Type B pancreatic cell (in vitro differentiated cells): ENCODE results near the gene NRN1L. TPM values are rescaled to one million over a fixed set of nuclear protein-coding genes. Genes with fewer than 3 reads are reported as not detected.

Experiments
- DNase-seq: peaks from one replicate; pipeline ENCODE4 v3.0.0; 2021; ENCODE audit warnings: mixed read lengths; ENCODE audit not compliant: unreplicated experiment; ENCODE audit errors: extremely low spot score
- H3K27ac Mint-ChIP-seq: 2 replicates; pipeline ENCODE4 v1.8.0; 2021; ENCODE audit warnings: mild to moderate bottlenecking, mixed read lengths
- H3K27me3 Mint-ChIP-seq: 2 replicates; pipeline ENCODE4 v1.8.0; 2021; ENCODE audit warnings: mixed read lengths
- H3K36me3 Mint-ChIP-seq: 2 replicates; pipeline ENCODE4 v1.8.0; 2021; ENCODE audit warnings: mixed read lengths
- H3K4me1 Mint-ChIP-seq: one replicate; pipeline ENCODE4 v1.8.0; 2021; ENCODE audit warnings: mixed read lengths; ENCODE audit not compliant: unreplicated experiment
- H3K4me3 Mint-ChIP-seq: 2 replicates; pipeline ENCODE4 v1.8.0; 2021; ENCODE audit warnings: mild to moderate bottlenecking, mixed read lengths
- H3K9me3 Mint-ChIP-seq: 2 replicates; pipeline ENCODE4 v1.8.0; 2021; ENCODE audit warnings: mixed read lengths
- CTCF ChIP-seq: fragments of 200-600 bp; sonication (generic); conservative IDR thresholded peaks from 2 replicates; pipeline ENCODE4 v1.5.0; 2021; ENCODE audit warnings: antibody characterized with exemption, mild to moderate bottlenecking
- total RNA-seq: library from RNA; stranded (reverse); gene quantifications from 2 replicates; pipeline ENCODE4 v1.2.1, GENCODE V29; 2021; ENCODE audit warnings: low replicate concordance

Gene NRN1L
- total RNA-seq, 1 donor from 2014 or later, result 0.80 TPM

DNA sequence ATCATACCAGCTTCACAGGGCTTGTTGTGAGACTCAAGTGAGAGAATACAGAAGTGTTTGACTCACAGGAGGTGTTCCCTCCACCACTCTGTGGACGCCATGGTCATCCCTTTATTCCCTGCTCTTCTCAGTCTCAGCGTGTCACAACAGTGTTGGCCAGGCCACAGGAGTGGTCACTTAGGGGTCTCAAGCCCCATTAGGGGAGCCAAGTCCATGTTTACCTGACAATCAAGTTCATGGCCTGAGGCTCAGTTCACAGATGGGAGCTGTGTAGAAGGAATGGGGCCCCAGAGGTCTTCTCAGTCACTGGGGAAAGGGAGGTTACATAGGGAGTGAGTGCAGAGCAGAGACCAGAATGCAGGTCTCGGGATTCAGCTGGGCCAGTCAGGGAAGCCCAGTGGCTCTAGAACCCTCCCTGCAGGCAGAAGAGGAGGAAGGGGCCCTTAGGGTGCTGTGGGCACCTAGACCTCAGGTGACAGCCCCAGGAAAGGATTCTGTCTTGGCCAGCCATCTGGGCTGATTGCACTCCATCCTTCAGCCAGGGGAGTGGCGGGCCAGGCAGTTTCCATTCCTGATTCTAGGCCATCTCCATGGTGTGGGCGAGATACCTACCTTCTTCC is 27.6 kb upstream of the NRN1L start:
- Mint-ChIP-seq H3K4me1 (peaks cover 32% of the 10 kb centered on the region), H3K27me3 (no peaks in the 10 kb centered on the region), H3K9me3 (no peaks in the 10 kb centered on the region), H3K36me3 (peaks cover 12% of the 10 kb centered on the region), H3K27ac (peak overlapping the region; percentile 89), H3K4me3 (peak overlapping the region; percentile 35)
- no peak for TF ChIP-seq CTCF
- DNase-seq, result no peak

DNA sequence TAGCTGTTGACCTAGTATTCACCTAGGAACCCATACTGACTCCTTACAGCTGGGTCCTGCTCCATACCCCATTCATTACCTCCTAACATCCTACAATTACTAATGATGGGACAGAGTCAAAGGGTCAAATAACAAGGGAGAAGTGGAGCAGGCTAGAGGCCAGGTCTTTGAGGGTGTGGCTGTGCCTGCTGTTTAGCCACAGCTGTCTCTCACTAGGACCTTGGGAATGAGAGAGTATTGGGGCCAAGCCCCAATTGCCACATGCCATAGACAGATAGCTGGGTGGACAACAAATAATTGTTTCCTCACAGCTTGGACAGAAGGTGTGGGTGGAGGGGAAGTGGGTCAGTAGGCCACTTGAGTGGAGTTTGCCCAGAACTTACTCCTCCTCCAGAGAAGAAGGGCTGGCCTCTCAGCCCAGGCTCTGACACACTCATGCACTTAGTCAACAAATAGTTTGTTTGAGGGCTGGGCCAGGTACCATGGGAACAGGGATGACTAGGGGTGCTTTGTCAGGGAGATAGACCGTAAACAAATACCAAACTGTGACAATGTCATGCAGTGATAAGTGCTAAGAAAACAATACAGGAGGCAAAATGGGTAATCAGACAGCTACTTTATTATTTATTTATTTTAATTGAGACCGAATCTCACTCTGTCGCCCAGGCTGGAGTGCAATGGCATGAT is 27.0 kb upstream of the NRN1L start:
- Mint-ChIP-seq H3K27me3 (no peaks in the 10 kb centered on the region), H3K36me3 (peaks cover 12% of the 10 kb centered on the region), H3K27ac (peak overlapping the region; percentile 89), H3K4me1 (peaks cover 32% of the 10 kb centered on the region), H3K4me3 (peak overlapping the region; percentile 35), H3K9me3 (no peaks in the 10 kb centered on the region)
- no peak for TF ChIP-seq CTCF
- no peak for DNase-seq

DNA sequence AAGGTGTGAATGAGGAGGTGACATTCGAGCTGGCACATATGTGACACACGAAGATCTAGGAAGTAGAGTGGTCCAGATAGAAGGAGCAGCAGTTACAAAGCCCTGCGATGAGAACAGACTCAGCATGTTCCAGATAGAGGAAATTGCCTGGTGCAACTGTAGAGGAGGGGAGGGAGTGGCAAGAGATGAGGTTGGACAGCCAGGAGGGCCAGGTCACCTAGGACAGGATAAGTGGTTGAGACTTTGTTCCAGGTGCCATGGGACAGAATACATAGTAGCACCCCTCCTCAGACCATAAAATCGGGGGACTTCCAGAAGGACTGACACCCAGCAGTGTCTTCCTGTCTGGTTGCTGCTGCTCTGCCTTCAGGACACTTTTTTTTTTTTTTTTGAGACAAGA is 26.2 kb upstream of the NRN1L start:
- Mint-ChIP-seq H3K9me3 (no peaks in the 10 kb centered on the region), H3K27ac (peak overlapping the region; percentile 89), H3K4me3 (no peak overlapping the region), H3K4me1 (peaks cover 36% of the 10 kb centered on the region), H3K36me3 (peaks cover 12% of the 10 kb centered on the region), H3K27me3 (no peaks in the 10 kb centered on the region)
- TF ChIP-seq CTCF, result no peak
- DNase-seq, result no peak

- Mint-ChIP-seq H3K36me3 (peaks cover 18% of the 10 kb centered on the region), H3K27me3 (no peaks in the 10 kb centered on the region), H3K4me1 (peaks cover 30% of the 10 kb centered on the region), H3K4me3 (no peak overlapping the region), H3K27ac (peak overlapping the region; percentile 79), H3K9me3 (no peaks in the 10 kb centered on the region)
- no peak for DNase-seq
- no peak for TF ChIP-seq CTCF
Measured at GRCh38 chr16:67860589-67861398, 23.9 kb upstream of the NRN1L start.

- no peaks in the 10 kb centered on the region for H3K9me3 Mint-ChIP-seq
- H3K27ac Mint-ChIP-seq, result peak overlapping the region; percentile 59
- H3K4me3 Mint-ChIP-seq, result no peak overlapping the region
- TF ChIP-seq CTCF, result no peak
- H3K36me3 Mint-ChIP-seq, result peaks cover 18% of the 10 kb centered on the region
- H3K4me1 Mint-ChIP-seq, result peaks cover 27% of the 10 kb centered on the region
- no peaks in the 10 kb centered on the region for H3K27me3 Mint-ChIP-seq
- DNase-seq, result no peak
Measured at GRCh38 chr16:67861877-67862276, 22.8 kb upstream of the NRN1L start.
